HTERT RPE-1 (cell line): Measurements from ENCODE around the gene EXOSC7.
"Not testable (repeated sequence)": the region's sequence is repeated elsewhere in the genome, so short reads cannot be mapped to it uniquely, and the experiment has no call there.

Experiments
- in situ Hi-C: fragments of 300-500 bp; cut with MboI; formaldehyde crosslinking; loops from 4 replicates; pipeline ENCODE4 v1.14.3; 2020; ENCODE audit warnings: low sequenced_read_pairs

The EXOSC7 gene

GRCh38 chr3:44976002-44976815, at the start of gene EXOSC7, which contains the start of gene ZDHHC3:
TSS of gene EXOSC7 (plus strand) at chr3:44976244. CDS start at chr3:44976278, 34 bp downstream.
TSS of gene ZDHHC3 (minus strand) at chr3:44976174. CDS start at chr3:44959436, 16,738 bp downstream.
- in situ Hi-C loops, result no loop called here

GRCh38 chr3:44926921-44927320, 49.1 kb upstream of the EXOSC7 start:
- in situ Hi-C loops, result no loop called here

DNA sequence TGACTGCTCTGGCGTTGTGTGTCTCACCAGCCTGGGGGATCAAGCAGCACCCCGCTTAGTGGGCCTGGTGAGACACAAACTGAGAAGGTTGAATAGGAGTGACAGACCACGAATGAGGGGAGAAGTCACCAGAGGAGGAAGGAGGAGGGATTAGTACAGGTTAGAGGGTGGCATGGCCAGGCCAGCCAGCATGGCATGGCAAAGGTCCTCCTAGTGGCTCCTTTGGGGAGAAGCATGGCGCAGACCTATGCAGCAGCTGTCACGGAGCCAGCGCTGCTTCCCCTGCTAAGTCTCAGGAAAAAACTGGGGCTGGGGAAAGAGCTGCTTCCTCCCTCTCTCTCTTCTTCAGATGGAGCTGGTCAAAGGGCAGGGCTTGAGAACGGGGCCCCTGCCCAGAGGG, 48.7 kb upstream of the EXOSC7 start:
- in situ Hi-C loops, result no loop called here

DNA sequence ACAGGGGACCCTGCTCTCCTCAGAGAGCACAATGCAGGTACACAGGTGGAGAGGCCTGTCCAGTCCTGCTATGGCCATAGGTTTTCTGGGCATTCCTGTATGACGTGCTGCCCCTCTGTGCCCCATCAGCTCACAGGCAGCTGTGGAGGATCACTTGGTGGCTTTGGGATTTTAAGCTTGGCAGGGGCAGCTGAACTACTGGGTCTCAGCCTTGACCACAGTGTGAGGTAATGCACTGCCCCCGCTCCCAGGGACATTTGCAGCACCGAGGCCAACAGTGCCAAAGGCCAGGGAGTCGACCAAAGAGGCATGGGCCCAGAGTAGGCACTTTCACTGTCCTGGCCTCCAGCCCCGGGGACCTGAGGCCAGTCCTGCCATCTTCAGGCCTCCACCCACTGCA, 46.3 kb upstream of the EXOSC7 start:
- in situ Hi-C loops, result no loop called here

- in situ Hi-C loops, result no loop called here
Measured at GRCh38 chr3:44930911-44931310, 45.1 kb upstream of the EXOSC7 start.

DNA sequence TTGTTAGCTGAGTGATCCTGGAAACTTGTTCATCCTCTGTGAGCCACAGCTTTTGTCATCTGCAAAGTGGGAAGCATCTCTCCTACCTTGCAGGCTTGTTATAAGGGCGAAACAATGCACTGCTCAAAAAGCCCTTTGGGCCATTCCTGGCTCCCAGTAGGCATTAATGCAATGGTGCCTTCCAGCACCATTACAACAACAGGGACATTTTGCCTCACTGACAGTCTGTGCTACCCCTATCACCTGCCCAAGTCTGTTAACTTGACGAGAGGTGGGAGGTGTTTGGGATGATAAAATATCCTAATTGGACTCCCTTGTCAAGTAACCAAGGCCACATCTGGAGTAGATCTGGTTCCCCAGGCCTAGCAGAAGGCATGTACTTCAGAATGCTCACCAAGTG, 44.3 kb upstream of the EXOSC7 start:
- in situ Hi-C loops, result no loop called here

DNA sequence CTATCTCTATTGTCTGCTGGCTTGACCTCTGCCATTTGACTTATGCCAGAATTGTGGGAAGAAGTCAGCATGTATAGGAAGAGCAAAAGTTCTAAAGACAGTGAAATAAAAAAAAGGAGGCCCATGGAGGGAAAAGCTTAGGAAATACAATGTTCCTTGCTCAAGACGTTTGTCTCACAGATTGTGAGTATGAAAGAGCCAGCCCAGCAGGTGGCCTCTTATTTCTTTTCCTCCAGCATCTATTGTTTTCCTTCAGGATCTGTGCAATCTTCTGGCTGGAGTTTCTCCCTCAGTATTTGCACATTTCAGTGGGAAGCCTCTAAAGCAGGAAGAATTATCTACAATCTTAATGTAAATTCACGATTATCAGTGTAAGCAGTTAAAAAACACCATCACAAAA, 43.8 kb upstream of the EXOSC7 start:
- in situ Hi-C loops, result no loop called here

GRCh38 chr3:44932986-44933944, 42.8 kb upstream of the EXOSC7 start:
- in situ Hi-C loops, result no loop called here

DNA sequence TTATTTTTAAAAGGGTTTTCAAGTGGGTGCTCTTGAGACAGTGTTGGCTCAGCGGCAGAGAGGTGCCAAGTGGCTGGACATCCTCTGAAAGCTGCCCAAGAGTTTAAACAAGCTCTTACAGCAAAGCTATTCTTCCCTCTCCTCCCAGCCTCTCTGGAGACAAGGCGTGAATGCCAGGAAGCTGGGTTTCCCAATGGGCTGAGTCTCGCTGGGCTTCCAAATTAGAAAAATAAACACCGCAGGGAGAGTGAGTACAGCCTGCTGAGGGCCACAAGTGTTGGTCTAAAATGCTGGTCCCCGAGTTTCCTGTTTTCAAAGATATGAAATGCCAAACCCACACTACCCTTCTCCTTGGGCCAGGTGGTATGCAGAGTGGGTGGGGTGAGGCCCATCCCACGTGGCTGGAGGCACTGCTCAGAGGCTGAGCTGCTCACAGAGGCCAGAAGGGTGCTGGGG, 36.4 kb upstream of the EXOSC7 start:
- in situ Hi-C loops, result no loop called here

DNA sequence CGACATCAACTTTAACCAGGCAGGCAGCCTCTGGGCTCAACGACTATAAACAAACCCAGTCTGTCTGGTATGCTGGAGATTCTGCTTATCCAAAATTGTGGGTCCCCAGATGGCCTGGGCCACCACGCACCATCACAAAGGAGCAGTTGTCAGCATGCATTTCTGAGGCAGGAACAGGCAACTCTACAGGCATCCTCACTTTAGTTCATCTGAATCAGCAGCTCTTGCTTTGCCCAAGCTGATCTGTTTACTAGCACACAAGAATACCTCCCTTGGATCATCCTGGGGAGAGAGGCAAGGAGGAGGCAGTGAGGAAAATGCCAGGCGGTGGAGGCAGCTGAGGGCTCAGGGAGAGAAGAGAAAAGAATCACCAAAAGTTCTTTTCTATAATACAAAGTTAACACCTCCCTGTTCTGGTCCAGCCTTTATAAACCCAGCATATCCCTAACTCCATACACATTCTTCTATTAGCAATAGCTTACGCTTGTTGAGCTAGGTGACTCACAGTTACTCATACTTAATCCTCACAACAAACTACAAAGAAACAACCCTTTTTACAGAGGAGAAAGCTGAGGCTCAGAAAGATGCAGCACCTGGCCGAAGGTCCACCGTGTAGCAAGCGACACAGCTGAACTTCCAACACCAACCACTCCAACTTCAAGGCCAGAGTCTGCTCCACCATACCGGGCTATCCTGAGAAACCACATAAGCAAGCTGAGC, 33.7 kb upstream of the EXOSC7 start:
- in situ Hi-C loops, result no loop called here

DNA sequence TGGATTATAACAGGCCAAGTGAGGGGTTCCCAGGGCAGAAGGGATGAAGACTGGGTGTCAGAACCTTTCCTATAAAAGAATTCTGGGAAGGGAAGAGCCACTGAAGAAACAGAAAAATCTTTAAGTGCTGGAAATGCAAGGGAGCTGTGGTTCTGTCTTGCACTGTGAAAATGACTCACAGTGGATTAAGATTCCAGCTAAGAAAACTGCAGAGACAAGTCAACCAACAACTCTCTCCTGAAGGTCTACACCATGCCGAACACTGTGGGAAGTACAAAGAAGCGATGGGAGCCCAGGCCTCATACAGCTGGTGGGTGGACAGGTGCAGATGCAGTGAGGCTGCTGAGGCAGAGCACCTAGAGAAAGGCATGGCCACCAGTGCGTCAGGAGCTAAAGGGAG, 27.8 kb upstream of the EXOSC7 start:
- in situ Hi-C loops, result no loop called here

GRCh38 chr3:44949770-44950169, 26.3 kb upstream of the EXOSC7 start:
- in situ Hi-C loops, result not testable (repeated sequence)

GRCh38 chr3:44950275-44950734, 25.7 kb upstream of the EXOSC7 start:
- in situ Hi-C loops, result no loop called here

GRCh38 chr3:44952689-44953088, 23.4 kb upstream of the EXOSC7 start:
- in situ Hi-C loops, result no loop called here

DNA sequence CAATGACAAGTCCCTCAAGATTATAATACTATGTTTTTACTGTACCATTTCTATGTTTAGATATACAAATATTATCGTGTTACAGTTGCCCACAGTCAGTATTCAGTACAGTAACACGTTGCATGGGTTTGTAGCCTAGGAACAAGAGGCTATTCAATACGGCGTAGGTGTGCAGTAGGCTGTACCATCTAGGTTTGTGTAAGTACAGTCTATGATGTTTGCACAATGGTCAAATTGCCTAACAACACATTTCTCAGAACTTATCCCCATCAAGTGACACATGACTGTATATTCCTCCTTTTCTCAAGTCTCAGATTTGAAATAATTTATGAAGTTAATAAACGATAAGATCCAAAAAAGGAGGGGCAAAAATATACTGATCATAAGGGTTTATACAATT, 21.7 kb upstream of the EXOSC7 start:
- in situ Hi-C loops, result no loop called here

DNA sequence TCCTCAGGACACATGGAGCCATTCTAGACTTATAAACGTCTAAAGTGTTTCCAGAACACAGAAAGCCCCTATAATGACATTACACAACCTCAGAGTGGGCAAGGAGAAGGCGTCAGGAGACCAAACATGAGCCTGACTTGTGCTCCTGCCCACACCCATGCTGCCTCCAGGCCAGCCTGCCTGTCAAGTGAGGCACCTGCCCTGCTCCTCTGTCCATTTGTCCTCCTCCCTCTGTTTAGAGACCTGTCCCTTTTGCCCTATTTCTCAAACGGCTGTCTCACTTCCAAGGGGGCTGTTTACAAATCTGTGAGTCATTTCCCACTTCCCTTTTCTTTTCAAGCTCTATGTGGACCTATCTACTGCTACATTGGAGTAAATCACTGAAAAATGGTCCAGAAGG, 21.1 kb upstream of the EXOSC7 start:
- in situ Hi-C loops, result no loop called here

DNA sequence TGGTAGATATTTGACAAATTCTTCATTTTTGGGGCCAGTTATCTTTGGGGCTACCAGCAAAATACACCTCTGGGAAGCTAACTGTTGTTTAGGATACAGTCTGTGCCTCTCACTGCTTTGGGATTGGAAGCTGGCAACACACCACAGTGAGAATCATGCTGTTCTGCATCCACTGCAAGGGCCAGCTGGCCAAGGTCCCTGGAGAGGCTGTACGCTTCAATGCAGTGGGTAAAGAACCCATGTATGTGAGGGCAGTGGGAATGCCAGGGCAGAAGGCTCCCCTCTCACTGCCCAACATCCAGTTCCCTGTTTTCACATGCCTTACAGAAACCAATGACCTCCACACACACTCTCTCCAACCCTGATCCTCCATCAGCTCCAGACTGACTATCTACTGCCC, 20.1 kb upstream of the EXOSC7 start:
- in situ Hi-C loops, result no loop called here

DNA sequence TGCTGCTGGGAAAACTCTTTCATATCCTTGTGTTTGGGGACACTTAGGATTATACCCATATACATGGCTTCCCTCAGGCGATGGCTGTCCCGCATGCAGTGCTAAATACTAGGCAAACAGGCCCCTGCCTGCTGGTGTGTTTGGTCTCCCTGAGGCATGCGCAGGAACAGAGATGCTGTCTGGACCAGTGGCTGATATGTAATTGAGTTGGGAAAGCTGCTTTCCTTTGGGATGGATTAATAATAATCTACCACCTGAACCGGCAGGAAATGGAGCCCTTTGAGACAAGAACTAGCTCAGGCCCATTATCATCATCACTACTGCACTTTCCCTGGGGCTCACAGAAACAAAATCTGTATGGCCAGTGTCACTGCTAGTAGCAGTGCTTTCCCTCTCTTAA, 18.1 kb upstream of the EXOSC7 start:
- in situ Hi-C loops, result no loop called here

DNA sequence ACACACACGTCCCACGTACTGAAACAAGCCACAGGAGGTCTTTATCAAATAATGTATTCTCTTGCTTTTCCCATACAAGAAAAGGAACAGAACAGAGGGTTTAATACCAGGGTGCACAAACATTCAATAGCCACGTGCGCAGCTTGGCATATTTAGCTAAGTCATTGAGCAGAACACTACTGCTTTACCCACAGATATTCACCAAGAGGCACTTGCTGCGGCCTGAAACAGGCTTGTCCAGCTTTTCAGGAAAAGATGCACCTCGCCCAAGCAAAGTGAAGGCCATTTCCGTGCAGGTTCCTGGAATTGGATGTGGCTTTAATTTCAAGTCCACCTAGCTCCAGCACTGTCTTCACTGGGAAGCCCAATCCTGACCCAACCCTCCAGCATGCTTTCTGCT, 17.7 kb upstream of the EXOSC7 start:
- in situ Hi-C loops, result no loop called here

GRCh38 chr3:44960387-44961026, 15.5 kb upstream of the EXOSC7 start:
- in situ Hi-C loops, result no loop called here
